ENCODE measurements around the gene TSPAN9.

The TSPAN9 gene

DNA sequence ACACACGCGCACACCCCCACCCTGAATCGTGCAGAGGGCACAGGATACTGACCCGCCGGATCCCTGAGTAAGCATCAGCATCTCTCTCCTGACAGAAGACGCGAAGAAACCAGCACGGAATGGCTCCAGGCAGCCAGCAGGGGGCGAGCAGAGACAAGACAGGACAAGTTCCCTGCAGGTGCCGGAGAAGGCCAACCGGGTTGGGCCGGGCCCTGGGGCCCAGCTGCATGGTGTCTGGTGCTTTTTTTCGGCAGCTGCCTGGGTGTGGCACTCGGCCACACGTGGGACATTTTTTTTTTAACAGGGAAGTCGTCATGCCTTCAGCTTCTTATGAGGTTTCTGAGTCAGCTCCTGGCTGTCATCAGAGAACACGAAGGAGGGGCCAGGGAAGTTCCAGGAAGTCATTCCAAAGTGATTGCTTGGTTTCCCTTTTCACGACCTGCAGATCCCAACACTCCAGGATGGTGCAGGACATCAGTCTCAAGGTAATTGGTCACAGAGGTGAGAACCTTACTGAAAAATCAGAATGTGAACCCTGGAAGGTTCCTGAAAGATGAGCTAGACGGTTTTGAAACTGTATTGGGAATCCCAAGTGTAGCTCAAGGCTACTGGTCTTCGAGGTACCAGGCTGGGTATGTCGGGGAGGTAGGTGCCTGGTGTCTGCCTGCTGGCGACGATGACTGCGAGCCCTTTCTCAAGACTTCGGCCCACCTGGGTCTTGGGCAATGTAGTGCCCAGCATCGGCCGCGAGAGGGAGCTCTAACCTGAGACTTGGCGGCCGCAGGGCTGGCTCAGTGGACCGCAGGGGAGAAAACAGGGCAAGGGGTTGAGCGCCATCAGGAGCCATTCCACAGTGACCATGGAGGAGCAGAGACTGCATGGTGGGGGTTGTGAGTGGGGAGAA, 223.0 kb downstream of the TSPAN9 start:
- DNase-seq (ENCODE audit: low read depth): peak; percentile 49

DNA sequence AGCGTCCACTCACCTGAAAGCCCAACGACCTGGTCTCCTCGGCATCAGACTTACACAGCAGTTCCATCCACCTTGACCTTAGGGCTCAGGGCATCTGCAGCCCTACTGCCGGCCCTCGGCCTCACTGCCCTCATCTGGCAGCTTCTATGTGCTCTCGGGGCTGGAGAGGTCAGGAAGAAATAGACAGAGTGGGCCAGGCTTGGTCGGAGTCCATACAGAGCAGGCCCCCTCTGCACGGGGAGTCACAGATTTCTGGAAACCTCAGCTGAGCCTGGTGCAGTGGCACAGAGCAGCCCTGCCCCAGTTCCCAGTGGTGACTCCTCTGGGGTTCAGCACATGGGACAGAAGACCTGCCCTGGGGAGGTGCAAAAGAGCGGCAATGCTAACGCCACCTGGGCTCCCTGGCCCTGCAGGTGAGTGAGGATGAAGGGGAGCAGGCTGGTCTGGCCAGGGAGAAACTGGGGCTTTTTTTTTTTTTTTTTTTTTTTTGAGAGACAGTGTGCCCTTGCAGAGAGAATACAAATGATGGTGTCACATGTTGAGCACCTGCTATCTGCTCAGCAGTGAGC, 223.7 kb downstream of the TSPAN9 start:
- DNase-seq (ENCODE audit: low read depth): no peak

DNA sequence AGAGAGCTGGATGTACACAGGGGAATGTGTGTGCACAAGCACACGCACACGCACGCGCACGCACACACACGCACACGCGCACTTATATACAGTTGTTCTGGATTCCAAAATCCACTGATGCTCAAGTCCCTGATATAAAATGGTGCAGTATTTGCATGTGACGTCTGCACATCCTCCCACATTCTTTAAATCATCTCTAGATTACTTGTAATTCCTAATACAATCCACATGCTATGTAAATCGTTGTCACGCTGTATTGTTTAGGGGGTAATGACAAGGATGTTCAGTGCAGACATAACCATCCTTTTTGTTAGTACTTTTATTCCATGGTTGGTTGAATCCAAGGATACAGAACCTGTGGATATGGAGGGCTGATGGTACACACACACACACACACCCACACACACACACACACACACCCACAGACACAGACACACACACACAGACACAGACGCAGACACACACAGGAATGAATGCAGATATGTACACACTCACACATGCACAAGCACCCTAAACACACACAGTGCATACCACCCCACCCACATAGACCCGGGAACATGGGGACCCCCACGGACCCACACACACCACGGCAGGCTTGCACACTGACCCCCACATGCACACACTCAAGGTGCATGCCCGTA, 225.3 kb downstream of the TSPAN9 start:
- no peak for DNase-seq (ENCODE audit: low read depth)

DNA sequence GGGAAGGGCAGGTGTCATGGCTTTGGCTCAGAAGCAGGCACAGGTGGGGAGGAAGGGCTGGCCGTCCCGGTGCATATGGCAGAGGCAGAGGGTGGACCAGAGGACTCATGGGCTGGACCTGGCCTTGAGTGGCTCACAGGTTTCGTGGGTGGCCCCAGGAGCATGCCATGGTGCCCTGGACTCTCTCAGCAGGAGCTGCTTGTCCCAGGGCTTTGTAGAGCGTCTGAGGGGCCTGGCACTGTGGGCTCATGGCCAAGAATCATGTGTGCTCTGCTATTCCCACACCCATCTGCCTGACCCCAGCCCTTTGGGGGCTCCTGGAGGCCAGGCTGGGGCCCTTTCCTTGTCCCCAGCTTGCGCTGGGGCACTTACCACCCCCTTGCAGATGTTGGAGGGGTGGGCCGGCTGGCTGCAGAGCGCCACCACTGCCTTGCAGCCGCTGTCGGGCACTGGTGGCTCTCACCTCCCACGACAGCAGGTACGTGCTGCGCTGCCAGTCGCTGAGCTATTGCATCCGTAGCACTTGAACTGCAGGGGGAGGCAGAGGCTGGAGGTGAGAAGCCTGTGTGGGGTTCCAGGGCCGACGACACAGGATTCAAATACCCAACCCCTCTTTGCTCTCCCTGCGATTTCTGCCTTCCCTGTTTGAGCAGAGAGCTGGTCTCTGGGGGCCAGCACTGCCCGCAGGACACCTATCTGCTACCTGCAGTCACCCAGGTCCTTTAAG, 226.4 kb downstream of the TSPAN9 start:
- no peak for DNase-seq (ENCODE audit: low read depth)

DNA sequence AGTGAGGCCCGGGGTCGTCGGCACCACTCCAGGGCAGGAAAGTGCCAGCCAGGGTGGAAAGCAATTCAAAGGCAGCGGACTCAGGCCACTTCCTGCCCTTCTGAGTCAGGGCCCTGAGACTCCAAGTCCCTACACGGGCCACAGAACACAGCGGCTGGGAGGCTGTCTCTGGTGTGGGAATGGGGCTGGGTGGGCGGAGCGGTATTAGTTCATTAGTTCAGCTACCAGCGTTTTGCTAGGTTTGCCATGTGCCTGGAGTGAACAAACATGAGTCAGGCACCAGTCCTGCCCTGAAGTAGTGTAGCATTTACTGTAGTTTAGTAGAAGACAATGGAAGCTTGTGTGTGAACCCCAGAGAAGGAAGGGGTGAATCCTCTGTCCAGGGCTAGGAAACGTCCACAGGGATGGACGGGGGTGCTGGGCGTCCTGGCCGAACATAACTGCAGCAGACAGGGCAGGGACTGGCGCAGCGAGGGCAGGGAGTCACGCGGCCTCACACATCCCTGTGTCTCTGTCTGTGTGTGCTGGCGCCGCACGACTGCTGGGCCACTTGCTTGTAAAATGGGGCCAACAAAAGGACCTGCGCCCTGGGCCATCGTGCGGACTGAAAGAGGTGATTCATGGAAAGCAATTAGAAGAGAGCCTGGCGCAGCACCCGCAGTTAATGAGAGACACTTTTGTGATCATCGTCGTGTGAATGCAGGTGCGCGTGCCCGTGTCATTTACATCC, 227.4 kb downstream of the TSPAN9 start:
- DNase-seq (ENCODE audit: low read depth): no peak

DNA sequence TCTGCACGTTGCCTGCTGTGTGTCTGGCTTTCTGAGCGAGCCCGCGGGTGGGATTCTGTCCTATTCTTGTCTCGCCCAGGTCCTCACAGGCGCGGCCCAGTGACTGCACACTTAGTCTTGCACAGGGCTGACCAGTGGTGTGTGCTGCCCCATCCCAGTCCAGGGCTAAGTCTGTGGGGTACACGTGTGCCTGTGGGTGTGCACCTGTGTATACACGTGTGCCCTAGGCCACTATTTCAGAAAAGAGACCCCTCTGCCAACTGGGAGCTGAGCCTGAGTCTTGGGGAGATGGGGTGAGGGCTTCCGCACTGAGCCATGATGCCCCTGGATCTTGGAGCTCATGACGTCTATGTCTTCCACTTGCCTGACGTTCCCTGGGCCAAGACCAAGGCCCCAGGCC, 228.3 kb downstream of the TSPAN9 start:
- DNase-seq (ENCODE audit: low read depth): no peak

DNA sequence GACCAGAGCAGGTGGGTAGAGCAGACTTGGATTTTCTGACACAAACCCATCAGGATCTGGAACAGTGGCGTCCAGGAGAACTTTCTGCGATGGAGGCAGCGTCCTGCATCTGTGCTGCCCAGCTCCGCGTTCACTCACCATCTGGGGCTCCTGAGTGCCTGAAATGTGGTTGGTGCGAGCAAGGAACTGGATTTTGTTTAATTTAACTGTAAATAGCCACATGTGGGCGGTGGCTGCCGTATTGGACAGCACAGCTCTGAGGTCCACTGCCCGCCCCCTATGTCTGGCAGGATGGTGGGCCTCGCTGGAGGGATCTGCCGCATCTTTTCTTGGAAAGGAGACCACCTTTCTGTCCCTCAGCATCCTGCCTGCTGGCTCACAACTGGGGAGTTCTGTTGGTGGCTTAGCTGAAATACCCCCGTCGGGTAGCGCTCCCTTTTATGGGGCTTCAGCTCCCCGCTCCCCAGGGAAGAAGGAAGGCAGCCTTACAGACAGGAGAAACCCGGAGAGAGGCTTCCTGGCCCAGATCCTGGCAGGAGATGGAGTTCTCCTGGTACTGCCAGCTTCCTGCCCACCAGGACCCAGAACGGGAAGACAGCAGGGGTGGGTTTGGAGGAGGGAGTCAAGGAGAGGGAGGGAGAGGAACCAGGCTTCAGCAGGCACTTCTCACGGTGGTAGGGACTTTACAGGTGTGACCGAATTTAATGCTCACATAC, 228.9 kb downstream of the TSPAN9 start:
- DNase-seq (ENCODE audit: low read depth): no peak

DNA sequence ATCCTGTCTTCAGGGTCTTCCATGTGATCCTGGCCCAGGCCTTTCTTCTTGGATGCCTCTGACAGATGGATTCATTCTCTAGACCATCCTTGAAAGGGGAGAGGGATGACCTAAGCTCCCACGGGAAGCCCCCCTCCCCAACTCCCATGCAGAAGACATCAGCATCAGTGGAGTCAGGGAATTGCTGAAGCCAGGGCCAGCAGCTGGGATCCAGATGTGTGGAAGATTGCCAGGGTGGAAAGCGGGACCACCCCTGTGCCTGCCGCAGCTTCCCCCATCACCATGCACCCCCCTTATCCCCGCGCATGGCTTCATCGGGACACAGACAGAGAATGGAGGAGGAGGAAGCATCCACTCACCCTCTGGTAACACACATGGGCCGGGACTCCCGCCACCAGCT, 230.2 kb downstream of the TSPAN9 start:
- DNase-seq (ENCODE audit: low read depth): no peak

DNA sequence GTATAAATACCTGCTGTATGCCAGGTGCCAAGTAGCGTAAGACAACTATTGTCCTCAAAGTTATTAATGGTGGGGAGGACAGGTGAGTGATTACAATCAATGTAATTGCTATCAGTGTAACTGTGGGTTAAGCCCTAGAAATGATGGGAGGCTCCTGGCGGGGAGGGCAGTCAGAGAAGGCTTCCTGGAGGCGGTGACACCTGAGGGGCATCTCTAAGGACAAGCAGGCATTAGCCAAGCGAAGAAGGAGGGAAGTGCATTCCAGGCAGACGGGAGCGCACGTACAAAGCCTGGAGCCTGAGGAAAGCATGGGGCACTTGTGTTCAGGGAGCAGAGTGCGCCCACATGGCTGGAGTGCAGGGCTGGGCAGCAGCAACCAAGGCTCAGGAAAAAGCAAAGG, 230.9 kb downstream of the TSPAN9 start:
- no peak for DNase-seq (ENCODE audit: low read depth)

DNA sequence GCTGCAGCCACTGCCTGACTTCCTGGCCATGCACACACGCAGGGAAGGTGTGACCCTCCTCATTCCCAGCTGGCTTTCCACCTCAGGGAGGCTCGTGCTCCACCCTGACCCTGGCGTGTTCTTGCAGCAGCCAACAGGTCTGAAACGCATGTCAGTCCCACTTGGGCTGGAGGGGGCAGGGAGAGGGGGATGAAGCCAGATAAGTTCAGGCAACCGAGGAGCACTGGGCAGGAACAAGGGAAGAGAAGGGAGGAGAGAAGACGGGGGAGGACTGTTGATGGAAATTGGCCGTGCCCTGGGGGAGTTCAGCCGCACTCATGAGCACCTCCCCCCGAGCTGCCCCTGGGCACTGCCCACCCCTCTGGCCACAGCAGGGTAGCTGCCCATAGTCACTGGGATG, 231.4 kb downstream of the TSPAN9 start:
- DNase-seq (ENCODE audit: low read depth): no peak

DNA sequence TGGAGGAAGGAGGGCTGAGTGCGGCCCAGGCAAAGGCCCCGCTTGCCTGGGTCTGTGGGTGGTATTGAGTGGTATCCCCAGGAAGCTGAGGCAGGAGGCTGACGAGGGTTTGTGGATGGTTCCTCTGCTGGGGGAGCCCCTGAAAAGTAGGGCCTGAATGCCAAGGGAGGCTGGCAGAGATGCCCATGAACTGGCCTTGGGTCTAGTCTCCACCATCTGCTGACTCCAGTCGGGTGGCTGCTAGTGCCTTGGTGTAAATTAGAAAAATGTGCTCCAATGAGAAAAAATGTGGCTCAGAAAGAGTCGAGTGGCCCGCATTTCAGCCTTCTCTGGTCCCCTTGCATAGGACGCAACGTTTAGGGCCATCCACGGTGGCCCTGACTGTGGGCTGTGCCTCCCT, 232.6 kb downstream of the TSPAN9 start:
- no peak for DNase-seq (ENCODE audit: low read depth)

DNA sequence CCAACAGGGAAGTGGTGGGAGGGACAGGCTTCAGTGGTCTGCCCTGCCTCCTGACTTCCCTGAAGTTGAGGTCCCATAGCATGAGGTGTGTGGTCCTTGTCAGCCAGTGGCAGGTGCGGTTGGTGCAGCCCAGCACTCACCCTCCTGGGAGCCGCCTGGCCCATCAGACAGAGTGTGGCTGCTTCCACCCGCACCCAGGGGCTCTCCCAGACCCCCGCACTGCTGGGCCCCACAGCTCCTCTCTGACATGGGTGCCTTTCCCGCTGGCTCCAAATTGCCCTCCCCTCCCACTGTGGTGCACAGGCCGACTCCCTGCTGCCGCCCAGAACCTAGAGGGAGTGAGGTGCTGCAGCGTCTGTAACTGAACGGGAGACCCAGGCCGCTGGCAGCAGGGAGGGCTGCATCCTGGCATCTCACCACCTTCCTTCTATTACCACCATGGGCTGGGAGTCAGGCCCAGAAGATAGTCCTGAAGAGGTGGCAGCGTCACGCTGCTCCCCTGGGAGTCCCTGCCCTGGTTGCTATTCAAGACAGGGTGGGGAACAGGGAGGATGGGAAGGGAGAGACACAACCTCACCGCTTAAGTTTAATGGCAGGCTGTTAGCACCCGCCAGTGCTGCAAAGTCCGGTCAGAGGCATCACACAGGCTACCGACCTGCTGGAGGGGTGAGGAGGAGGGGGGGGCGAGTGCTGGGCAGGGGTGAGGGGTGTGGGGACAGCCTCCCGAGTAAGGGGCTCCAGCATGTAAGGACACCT, 233.3 kb downstream of the TSPAN9 start:
- DNase-seq (ENCODE audit: low read depth): no peak

DNA sequence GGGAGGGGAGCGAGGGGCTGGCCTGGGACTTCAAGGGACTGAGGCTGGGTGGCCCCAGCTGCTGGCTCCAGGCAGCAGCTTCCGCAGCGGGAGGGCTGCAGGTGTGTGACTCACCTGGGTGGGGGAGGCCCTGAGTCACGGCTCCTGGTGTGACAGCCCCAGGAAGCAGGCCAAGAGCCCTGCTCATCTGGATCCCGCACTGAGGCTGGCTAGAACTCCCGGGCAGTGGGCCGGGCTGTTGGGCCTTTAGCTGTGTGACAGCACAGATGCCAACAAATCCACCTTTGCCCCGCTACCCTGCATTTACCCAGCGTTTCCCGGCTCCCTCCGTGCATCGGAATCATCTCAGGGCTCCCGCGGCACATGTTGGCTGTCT, 233.8 kb downstream of the TSPAN9 start:
- no peak for DNase-seq (ENCODE audit: low read depth)

DNA sequence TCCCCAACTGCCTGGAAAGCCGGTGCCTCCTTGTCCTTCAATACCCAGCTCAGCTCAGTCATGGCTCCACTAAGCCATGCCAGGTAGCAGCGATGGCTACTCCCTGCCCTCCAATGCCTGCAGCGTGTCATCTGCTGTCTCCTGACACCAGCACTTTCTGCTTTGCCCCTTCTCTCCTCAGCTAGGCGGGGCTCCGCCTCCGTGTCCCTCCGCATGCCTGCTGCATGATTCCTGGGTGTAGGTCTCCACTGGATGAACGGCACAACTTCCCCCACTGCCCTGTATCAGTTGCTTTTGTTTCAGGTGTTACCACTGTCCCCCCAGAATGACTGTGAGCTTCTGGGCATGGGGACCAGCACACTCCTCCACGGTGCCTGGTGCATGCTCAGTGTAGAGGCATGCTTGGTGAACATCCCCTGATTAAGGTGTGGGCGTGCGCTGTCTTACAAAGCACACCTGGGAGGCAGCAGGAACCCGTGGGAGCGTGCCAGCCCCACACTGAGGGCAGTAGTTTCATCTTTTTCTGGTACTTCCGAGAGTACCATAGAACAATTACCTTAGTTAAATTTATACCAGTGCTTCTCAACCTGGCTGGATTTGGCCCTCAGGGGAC, 234.4 kb downstream of the TSPAN9 start:
- no peak for DNase-seq (ENCODE audit: low read depth)

DNA sequence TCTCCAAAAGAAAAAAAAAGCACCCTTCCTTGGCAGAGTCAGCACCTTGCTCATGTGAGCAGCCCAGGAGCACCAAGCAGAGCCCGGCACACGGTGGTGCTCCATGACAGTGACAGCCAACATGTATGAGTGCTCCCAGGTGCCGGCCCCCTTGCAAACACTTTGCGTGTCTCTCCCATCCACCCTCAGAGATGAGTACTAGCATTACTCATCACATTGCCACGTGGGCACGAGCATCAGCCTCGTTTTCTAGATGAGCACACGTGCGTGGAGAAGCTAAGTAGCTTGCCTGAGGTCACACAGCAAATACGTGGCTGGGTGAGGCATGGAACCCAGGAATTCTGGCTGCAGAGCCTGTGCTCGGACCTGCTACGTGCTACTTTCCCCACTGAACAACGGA, 235.9 kb downstream of the TSPAN9 start:
- no peak for DNase-seq (ENCODE audit: low read depth)

DNA sequence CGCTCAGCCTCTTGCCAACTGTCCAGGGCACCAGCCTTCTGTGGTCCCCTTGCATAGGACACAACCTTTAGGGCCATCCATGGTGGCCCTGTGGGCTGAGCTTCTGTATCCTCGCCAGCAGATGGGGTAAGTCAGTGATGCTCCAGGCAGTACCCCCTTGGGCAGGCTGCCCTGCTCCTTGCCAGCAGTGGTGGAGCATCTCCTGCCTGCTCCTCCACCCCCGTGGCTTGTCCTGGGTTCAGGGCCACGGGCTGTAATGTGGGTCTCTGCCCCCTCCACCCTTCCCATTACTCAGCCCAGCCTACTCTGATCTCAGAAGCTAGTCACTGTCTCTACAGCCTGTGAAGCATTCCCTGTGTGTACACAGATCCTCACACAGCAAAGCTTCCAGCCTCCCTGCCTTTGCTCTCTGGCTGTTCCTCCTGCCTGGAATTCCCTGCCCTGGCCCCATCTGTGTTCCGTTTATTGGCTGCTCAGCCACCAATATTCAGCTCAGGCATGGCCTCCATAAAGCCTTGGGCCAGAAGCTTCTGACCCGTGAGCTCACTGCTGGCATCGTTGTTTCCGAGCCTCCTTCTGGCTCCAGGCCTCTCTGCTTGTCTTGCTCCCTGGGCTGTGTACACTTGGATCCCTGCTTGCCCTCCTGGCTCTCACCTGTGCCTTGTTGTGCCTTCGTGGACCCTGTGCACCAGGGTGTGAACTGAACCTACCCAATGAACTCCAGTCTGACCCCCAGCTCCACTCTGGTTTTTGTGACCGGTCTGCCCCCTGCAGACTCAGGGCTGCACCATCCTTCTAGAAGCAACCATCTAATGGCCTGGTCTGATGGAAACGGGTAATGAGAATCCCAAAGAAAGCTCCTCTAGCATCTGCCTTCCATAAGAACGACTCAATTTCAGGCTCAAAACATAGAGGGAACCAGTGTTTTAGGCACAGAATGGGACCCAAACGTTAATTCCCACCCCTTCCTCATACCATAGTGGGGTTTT, 236.8 kb downstream of the TSPAN9 start:
- DNase-seq (ENCODE audit: low read depth): no peak

DNA sequence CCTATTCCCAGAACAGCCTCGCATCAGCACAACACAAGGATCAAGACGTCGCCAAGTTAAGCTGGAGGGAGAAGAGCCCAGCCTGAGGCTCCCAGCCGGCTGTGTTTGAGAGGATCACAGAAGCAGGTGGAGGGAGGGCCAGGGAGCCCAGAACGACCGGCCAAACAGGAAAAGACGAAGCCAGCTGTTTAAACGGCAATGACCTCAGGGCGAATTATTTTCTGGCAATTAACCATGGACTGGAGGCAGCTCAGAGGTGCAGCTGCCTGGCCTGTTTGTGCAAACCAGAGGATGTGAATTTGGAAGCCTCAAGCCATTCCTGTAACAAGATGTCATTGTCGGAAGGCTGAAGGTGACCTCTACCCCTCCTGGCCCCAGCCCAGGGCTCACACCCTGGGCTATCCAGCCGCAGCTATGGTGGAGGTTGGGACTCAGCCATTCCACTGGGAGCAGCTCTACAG, 238.1 kb downstream of the TSPAN9 start:
- no peak for DNase-seq (ENCODE audit: low read depth)

DNA sequence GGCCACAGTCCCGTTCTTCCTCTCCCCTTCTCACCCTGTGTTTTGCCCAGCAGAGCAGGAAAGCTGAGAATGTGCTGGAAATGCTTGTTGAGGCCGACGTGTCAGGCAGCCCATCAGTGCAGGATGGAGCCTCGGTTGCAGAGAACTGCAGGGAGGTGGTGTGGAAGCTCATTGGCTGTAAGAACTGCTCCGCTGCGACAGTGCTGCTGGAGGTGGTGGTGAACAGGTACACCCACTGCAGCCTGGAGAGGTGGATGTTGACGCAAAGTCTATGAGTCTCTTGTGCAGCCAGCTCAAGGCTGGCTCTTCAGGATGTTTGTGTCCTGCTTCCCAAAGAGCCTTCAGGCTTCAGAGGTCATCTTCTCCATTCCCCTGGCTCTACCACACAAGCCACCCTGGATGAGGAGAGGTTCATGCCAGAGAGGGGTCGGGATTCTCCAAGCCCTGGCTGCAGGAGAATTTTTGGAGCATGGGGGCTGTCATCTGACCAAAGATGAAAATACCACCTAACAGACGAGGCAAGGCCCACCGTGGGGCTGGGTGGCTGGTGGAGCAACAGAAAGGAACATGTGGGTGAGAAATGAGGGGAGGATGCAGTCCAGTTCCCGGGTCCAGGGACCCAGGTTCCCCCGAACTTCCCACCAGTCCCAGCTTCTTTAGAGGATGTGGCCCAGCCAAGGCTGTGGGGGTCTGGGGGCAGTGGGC, 239.7 kb downstream of the TSPAN9 start:
- no peak for DNase-seq (ENCODE audit: low read depth)
